CD8-positive, alpha-beta memory T cell (primary cell): Measurements from ENCODE around the gene FAM168A. TPM values are rescaled to one million over a fixed set of nuclear protein-coding genes. Genes with fewer than 3 reads are reported as not detected.
A peak's percentile ranks its signal among the peaks of the same experiment; 100 is the strongest.
"Not testable (repeated sequence)": the region's sequence is repeated elsewhere in the genome, so short reads cannot be mapped to it uniquely, and the experiment has no call there.

Experiments
- CTCF ChIA-PET: fragments of 350-600 bp; sonication (Branson Sonifier 250); formaldehyde crosslinking; loops from one replicate; lab custom pipeline; 2021; ENCODE audit warnings: antibody characterized with exemption; lab: Charles Lee
- POLR2A ChIA-PET: fragments of 350-600 bp; sonication (Branson Sonifier 250); formaldehyde crosslinking; loops from one replicate; lab custom pipeline; 2021; ENCODE audit warnings: antibody characterized with exemption; lab: Charles Lee
- DNase-seq, 5 donors: peaks; one replicate each; pipeline versions ENCODE4 v3.0.0 to v3.0.0-alpha.2; 2020 to 2022; ENCODE audit warnings: mixed read lengths in 1 of 5
- H3K27ac ChIP-seq: one replicate; pipeline ENCODE4 v1.7.0; 2013; ENCODE audit warnings: low read depth, mild to moderate bottlenecking, low read length, moderate library complexity
- H3K27me3 ChIP-seq: 2 replicates; pipeline ENCODE4 v1.7.0; 2013; ENCODE audit warnings: low read length, mild to moderate bottlenecking; ENCODE audit not compliant: insufficient read depth, poor library complexity, severe bottlenecking
- H3K36me3 ChIP-seq: 2 replicates; pipeline ENCODE4 v1.7.0; 2013; ENCODE audit warnings: mild to moderate bottlenecking, low read length, moderate library complexity; ENCODE audit not compliant: insufficient read depth
- H3K4me1 ChIP-seq: 2 replicates; pipeline ENCODE4 v1.7.0; 2013; ENCODE audit warnings: mild to moderate bottlenecking, low read length, moderate library complexity; ENCODE audit not compliant: insufficient read depth
- H3K4me3 ChIP-seq: 2 replicates; pipeline ENCODE4 v1.7.0; 2013; ENCODE audit warnings: mild to moderate bottlenecking, low read length
- H3K9me3 ChIP-seq: 2 replicates; pipeline ENCODE4 v1.7.0; 2013; ENCODE audit warnings: mild to moderate bottlenecking, low read length
- H3K27ac Mint-ChIP-seq, 8 donors: one replicate each; pipeline ENCODE4 v1.8.0; 2020 to 2021; ENCODE audit warnings: mixed read lengths in 8 of 8, mild to moderate bottlenecking in 6 of 8, inconsistent platforms in 3 of 8, moderate library complexity in 3 of 8
- H3K27me3 Mint-ChIP-seq, 2 donors: one replicate each; pipeline ENCODE4 v1.8.0; 2020 to 2021; ENCODE audit warnings: mixed read lengths in 2 of 2, mild to moderate bottlenecking in 1 of 2, moderate library complexity in 1 of 2
- H3K36me3 Mint-ChIP-seq, 3 donors: one replicate each; pipeline ENCODE4 v1.8.0; 2020 to 2021; ENCODE audit warnings: mixed read lengths in 3 of 3, inconsistent platforms in 1 of 3, mild to moderate bottlenecking in 1 of 3
- H3K4me1 Mint-ChIP-seq, 3 donors: one replicate each; pipeline ENCODE4 v1.8.0; 2020 to 2021; ENCODE audit warnings: mixed read lengths in 3 of 3, inconsistent platforms in 1 of 3, mild to moderate bottlenecking in 1 of 3
- H3K4me3 Mint-ChIP-seq, 7 donors: one replicate each; pipeline ENCODE4 v1.8.0; 2020 to 2021; ENCODE audit warnings: mixed read lengths in 7 of 7, mild to moderate bottlenecking in 6 of 7, moderate library complexity in 4 of 7, inconsistent platforms in 2 of 7
- H3K9me3 Mint-ChIP-seq, 5 donors: one replicate each; pipeline ENCODE4 v1.8.0; 2020 to 2022; ENCODE audit warnings: mixed read lengths in 5 of 5, mild to moderate bottlenecking in 3 of 5, moderate library complexity in 2 of 5, inconsistent platforms in 1 of 5
- polyA plus RNA-seq: library from polyadenylated mRNA; unstranded; fragments of 300-500 nt; fragmentation: Illumina TruSeq; gene quantifications from one replicate; pipeline ENCODE4 v1.2.3, GENCODE V29; 2021
- total RNA-seq, 2 experiments: library from RNA; stranded (reverse); gene quantifications; one replicate each; pipeline ENCODE4 v1.2.3, GENCODE V29; 2021

FAM168A gene
- total and polyA plus RNA-seq, 3 experiments from 2014 or later: 2.5 to 13.1 (median 11.7) TPM

DNA sequence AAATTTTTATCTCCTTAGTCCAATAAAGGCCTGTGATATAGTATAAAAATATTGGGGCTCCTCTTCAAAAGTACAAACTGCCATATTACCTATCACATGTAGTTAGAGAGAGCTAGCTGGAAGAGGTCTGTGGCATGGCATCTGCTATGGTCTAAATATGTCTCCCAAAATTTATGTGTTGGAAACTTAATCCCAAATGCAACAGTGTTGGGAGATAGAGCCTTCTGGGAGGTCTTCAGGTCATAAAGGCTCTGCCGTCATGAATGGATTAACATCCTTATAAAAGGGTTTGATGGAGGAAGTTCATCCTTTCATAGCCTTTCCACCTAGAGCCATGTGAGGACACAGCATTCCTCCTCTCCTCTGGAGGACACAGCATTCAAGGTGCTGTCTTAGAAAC is 116.3 kb downstream of the FAM168A start:
- H3K9me3 Mint-ChIP-seq: peaks cover 8 to 15% (median 14%) of the 10 kb centered on the region in 5 donors
- ChIA-PET POLR2A (no interaction called here), CTCF (no interaction called here)
- H3K9me3 ChIP-seq: peaks cover 4% of the 10 kb centered on the region
- H3K27ac Mint-ChIP-seq: no peak overlapping the region
- no peak overlapping the region for H3K4me3 ChIP-seq
- no peaks in the 10 kb centered on the region for H3K27me3 Mint-ChIP-seq
- H3K4me1 ChIP-seq: no peaks in the 10 kb centered on the region
- DNase-seq: no peak
- no peaks in the 10 kb centered on the region for H3K36me3 ChIP-seq
- H3K4me1 Mint-ChIP-seq: peaks cover 0 to 16% (median 0%) of the 10 kb centered on the region in 3 donors
- H3K27ac ChIP-seq: no peak overlapping the region
- H3K4me3 Mint-ChIP-seq: no peak overlapping the region
- no peaks in the 10 kb centered on the region for H3K27me3 ChIP-seq
- H3K36me3 Mint-ChIP-seq: peaks cover 7 to 19% (median 11%) of the 10 kb centered on the region in 3 donors

DNA sequence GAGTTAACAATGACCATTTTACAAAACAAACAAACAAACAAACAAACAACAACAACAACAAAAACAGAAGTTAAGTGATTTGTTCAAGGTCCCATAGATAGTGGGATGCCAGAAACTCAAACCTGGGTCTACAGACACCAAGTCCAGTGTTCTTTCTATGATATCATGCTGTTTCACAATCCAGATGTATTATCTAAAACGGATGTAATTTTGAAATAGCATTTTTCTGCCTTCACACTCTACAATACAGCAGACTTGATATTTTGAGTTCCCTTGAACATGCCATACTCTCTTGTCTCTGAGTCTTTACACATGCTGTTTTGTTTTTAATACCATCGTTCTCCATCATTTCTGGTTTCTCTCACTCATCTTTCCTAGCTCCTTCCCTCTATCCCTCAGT is 117.2 kb downstream of the FAM168A start:
- Histone ChIP-seq H3K4me3 (no peak overlapping the region), H3K27ac (no peak overlapping the region), H3K9me3 (peaks cover 4% of the 10 kb centered on the region), H3K27me3 (no peaks in the 10 kb centered on the region), H3K4me1 (no peaks in the 10 kb centered on the region), H3K36me3 (no peaks in the 10 kb centered on the region)
- H3K4me1 Mint-ChIP-seq: peaks cover 0 to 16% (median 0%) of the 10 kb centered on the region in 3 donors
- peaks cover 8 to 16% (median 15%) of the 10 kb centered on the region in 5 donors for H3K9me3 Mint-ChIP-seq
- H3K4me3 Mint-ChIP-seq: no peak overlapping the region
- no peaks in the 10 kb centered on the region for H3K27me3 Mint-ChIP-seq
- no peak overlapping the region for H3K27ac Mint-ChIP-seq
- H3K36me3 Mint-ChIP-seq: peaks cover 7 to 20% (median 11%) of the 10 kb centered on the region in 3 donors
- DNase-seq: no peak
- CTCF ChIA-PET: interaction anchor here (1.4 kb wide), 1 partner anchor 32 kb away, joined by 3 read pairs; no protein-coding TSS in a partner anchor
- POLR2A ChIA-PET: no interaction called here

DNA sequence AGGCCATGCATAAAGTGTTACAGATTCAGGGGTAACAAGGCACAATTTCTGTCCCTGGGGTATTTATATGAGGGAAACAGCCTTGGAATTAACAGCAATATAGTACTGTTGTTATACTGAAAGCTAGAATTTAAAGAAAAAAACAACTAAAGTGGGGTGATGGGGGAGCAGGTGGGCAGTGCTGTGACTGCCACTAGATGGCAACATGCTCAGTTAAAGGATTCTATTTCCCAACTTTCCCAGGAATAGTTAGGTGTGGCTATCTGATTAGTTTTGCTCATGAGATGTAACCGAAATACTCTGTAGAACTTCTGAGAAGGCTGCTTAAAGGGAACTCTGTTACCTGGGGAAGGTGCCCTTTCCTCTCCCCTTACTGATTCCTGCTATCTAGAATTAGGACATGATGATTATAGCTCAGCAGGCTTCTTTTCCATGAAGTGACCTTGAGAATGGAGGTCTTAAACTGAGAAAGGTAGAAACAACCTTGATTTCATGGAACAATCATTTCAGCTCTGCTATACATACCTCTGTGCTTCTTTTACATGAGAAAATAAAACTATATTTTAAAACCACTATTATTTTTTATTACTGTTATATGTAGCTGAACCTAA is 119.1 kb downstream of the FAM168A start:
- Histone ChIP-seq H3K9me3 (peaks cover 4% of the 10 kb centered on the region), H3K36me3 (no peaks in the 10 kb centered on the region), H3K4me1 (no peaks in the 10 kb centered on the region), H3K27me3 (no peaks in the 10 kb centered on the region), H3K27ac (no peak overlapping the region), H3K4me3 (no peak overlapping the region)
- ChIA-PET POLR2A (no interaction called here), CTCF (interaction anchor here (0.7 to 1.0 kb wide), 2 partner anchors 13 to 147 kb away, joined by 3 to 4 read pairs; no protein-coding TSS in a partner anchor)
- Mint-ChIP-seq H3K4me3 (no peak overlapping the region), H3K9me3 (peaks cover 8 to 16% (median 15%) of the 10 kb centered on the region in 5 donors), H3K27me3 (no peaks in the 10 kb centered on the region), H3K27ac (peak overlapping the region in 2 of 8 donors; percentile 34 to 81), H3K4me1 (peaks cover 0 to 19% (median 0%) of the 10 kb centered on the region in 3 donors), H3K36me3 (peaks cover 7 to 20% (median 11%) of the 10 kb centered on the region in 3 donors)
- no peak for DNase-seq

DNA sequence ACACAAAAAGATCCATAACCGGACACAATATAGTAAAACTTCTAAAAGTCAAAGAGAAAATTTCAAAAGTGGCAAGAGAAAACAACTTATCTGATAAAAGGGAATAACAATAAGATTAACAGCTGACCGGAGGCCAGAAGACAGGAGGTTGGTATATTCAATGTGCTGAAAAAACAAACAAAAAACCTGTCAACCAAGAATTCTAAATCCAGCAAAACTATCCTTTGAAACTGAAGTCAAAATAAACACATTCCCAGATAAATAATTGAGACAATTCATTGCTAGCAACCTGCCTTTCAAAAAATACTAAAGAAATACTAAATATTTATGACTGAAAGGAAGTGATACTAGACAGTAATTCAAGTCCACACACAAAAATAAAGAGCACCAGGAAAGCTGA is 120.4 kb downstream of the FAM168A start:
- Histone ChIP-seq H3K9me3 (peaks cover 4% of the 10 kb centered on the region), H3K4me1 (no peaks in the 10 kb centered on the region), H3K36me3 (no peaks in the 10 kb centered on the region), H3K27me3 (no peaks in the 10 kb centered on the region), H3K4me3 (no peak overlapping the region), H3K27ac (no peak overlapping the region)
- no peak overlapping the region for H3K27ac Mint-ChIP-seq
- peaks cover 0 to 15% (median 0%) of the 10 kb centered on the region in 3 donors for H3K4me1 Mint-ChIP-seq
- no peak for DNase-seq
- H3K36me3 Mint-ChIP-seq: peaks cover 7 to 20% (median 8%) of the 10 kb centered on the region in 3 donors
- CTCF ChIA-PET: no interaction called here
- H3K9me3 Mint-ChIP-seq: peaks cover 8 to 16% (median 15%) of the 10 kb centered on the region in 5 donors
- POLR2A ChIA-PET: no interaction called here
- H3K4me3 Mint-ChIP-seq: no peak overlapping the region
- H3K27me3 Mint-ChIP-seq: no peaks in the 10 kb centered on the region

DNA sequence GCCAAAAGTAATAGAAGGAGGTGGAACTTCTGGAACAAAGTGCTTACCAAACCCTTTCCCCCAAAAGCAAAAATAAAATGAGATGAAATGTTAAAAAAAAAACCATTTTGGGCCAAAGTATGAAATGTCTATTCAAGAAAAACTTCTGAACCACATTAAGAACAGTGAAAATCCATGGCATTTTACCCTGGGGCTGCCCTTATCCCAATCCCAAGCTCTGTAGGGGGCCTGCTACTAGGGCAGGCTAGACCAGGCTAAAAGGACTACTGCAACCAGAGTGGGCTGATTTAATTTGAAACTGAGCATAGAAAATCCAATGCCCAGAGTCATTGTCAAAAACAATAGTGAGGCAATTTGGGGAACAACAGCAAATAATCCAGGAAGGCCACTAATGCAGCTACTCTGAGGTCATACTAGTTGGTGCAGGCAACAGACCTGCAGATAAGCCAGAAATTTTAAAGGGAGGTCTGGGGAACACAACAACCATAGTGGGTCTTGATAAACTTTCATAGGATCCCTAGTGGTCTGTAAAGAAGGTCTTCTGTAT is 122.3 kb downstream of the FAM168A start:
- POLR2A ChIA-PET: no interaction called here
- H3K36me3 Mint-ChIP-seq: peaks cover 10 to 20% (median 12%) of the 10 kb centered on the region in 3 donors
- H3K9me3 Mint-ChIP-seq: peaks cover 8 to 16% (median 15%) of the 10 kb centered on the region in 5 donors

DNA sequence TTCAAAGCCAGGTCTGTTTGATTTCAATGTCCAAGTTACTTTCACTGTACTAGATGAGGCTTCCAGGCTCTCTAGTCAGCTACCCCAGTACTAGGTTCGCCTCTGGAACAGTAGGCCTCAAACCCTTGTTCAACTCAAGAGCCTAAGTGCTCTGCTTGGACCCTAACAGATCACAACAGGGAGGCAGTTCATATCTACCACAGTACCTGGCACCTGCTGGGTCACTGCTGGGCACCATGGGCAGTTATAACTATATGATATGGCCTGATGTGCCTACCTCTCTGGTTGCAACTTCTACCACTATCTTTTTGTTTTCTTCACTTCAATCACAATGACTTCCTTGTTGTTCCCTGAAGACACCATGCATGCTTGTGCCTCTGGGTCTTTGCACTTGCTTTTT is 124.7 kb downstream of the FAM168A start:
- peaks cover 0 to 3% (median 0%) of the 10 kb centered on the region in 3 donors for H3K4me1 Mint-ChIP-seq
- no peaks in the 10 kb centered on the region for H3K36me3 ChIP-seq
- ChIA-PET POLR2A (no interaction called here), CTCF (interaction anchor here (0.7 kb wide), 1 partner anchor 788 kb away, joined by 3 read pairs; no protein-coding TSS in a partner anchor)
- no peak for DNase-seq
- H3K4me3 ChIP-seq: no peak overlapping the region
- H3K27me3 Mint-ChIP-seq: no peaks in the 10 kb centered on the region
- H3K27ac Mint-ChIP-seq: no peak overlapping the region
- H3K27ac ChIP-seq: no peak overlapping the region
- peaks cover 4% of the 10 kb centered on the region for H3K9me3 ChIP-seq
- peaks cover 14 to 18% (median 18%) of the 10 kb centered on the region in 3 donors for H3K36me3 Mint-ChIP-seq
- no peaks in the 10 kb centered on the region for H3K4me1 ChIP-seq
- H3K4me3 Mint-ChIP-seq: no peak overlapping the region
- no peaks in the 10 kb centered on the region for H3K27me3 ChIP-seq
- H3K9me3 Mint-ChIP-seq: peaks cover 8 to 15% (median 13%) of the 10 kb centered on the region in 5 donors

More for the DNA sequence above, 122.3 kb downstream of the FAM168A start:
- no peak overlapping the region for H3K4me3 Mint-ChIP-seq
- Histone ChIP-seq H3K9me3 (peaks cover 4% of the 10 kb centered on the region), H3K4me3 (no peak overlapping the region), H3K4me1 (no peaks in the 10 kb centered on the region), H3K27ac (no peak overlapping the region), H3K27me3 (no peaks in the 10 kb centered on the region), H3K36me3 (no peaks in the 10 kb centered on the region)
- no peak for DNase-seq
- CTCF ChIA-PET: no interaction called here
- H3K27ac Mint-ChIP-seq: no peak overlapping the region
- peaks cover 0 to 10% (median 0%) of the 10 kb centered on the region in 3 donors for H3K4me1 Mint-ChIP-seq
- no peaks in the 10 kb centered on the region for H3K27me3 Mint-ChIP-seq

DNA sequence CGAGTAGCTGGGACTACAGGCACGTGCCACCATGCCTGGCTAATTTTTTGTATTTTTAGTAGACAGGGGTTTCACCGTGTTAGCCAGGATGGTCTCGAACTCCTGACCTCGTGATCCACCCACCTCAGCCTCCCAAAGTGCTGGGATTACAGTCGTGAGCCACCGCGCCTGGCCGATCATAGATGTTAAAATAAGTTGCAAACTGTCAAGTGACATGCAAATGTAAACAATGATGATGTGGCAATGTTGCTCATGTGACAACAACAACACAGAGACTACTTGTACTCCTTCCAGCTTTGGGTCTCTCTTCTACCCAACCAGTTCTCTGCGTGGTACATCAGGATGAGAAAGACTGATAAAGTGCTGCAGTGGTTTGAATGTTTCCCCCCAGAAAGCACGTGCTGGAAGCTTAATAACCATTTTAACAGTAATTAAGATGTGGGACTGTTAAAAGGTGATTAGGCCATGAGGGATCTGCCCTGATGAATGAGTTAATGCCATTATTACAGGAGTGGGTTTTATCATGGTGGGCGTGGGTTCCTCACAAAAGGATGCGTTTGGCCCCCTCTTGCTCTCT is 127.8 kb downstream of the FAM168A start:
- H3K4me1 Mint-ChIP-seq, H3K27ac Mint-ChIP-seq, H3K27me3 Mint-ChIP-seq, H3K9me3 Mint-ChIP-seq, H3K27me3 ChIP-seq, H3K4me1 ChIP-seq, H3K27ac ChIP-seq, H3K4me3 ChIP-seq, H3K4me3 Mint-ChIP-seq, H3K9me3 ChIP-seq, DNase-seq, H3K36me3 ChIP-seq: not testable (repeated sequence)
- POLR2A ChIA-PET: interaction anchor here (0.5 kb wide), 1 partner anchor 266 kb away, joined by 3 read pairs; no protein-coding TSS in a partner anchor
- peaks cover 0 to 17% (median 8%) of the 10 kb centered on the region in 3 donors for H3K36me3 Mint-ChIP-seq
- CTCF ChIA-PET: interaction anchor here (1.0 kb wide), 1 partner anchor 19 kb away, joined by 3 read pairs; no protein-coding TSS in a partner anchor

DNA sequence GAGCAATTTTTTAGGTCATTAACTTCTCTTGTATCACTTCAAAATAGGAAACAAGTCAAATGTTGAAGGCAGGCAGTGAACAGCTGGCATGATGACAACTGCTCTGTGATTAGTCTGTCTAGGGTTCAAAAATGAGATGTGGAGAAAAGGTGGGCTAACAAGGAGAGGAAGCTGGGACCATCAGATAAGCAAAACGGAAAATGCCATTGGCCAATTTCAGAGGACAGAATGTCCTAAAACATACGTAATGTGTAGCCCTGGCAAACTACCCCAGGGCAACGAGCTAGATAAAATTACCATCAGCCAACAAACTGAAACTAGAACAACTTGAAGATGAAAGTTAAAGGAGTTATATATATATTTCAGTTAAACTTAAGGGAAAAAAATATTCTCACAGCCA is 128.5 kb downstream of the FAM168A start:
- H3K27ac ChIP-seq: no peak overlapping the region
- DNase-seq: no peak
- peak overlapping the region in 1 of 8 donors; percentile 34 for H3K27ac Mint-ChIP-seq
- H3K4me3 ChIP-seq: no peak overlapping the region
- CTCF ChIA-PET: interaction anchor here (1.0 kb wide), 1 partner anchor 19 kb away, joined by 3 read pairs; no protein-coding TSS in a partner anchor
- POLR2A ChIA-PET: no interaction called here
- no peaks in the 10 kb centered on the region for H3K36me3 ChIP-seq
- H3K4me1 Mint-ChIP-seq: no peaks in the 10 kb centered on the region
- H3K9me3 Mint-ChIP-seq: no peaks in the 10 kb centered on the region
- H3K4me1 ChIP-seq: no peaks in the 10 kb centered on the region
- H3K4me3 Mint-ChIP-seq: no peak overlapping the region
- no peaks in the 10 kb centered on the region for H3K9me3 ChIP-seq
- no peaks in the 10 kb centered on the region for H3K27me3 Mint-ChIP-seq
- peaks cover 0 to 20% (median 10%) of the 10 kb centered on the region in 3 donors for H3K36me3 Mint-ChIP-seq
- no peaks in the 10 kb centered on the region for H3K27me3 ChIP-seq
